ENCODE measurements around the gene PANK2.

Gene PANK2

DNA sequence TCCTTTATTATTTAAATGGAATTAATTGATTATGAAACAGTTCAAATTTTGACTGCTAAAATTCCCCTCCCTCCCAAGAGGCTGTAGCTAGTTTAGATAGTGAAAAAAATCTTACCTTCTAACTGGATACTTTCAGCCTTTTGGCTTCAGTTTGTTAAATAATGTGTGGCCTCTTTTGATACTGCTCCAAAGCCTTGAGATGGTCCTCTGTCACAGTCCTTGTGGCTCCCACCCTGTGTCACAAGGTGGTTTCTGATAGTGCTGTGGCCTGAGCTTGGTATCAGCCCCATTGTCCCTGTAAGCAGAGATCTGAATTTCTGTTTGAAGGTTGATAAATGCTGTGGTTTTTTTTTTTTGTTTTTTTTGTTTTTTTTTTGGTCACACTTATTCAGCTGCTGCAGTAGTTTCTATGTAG, 20.8 kb downstream of the PANK2 start:
- H3K4me3 ChIP-seq (ENCODE audit: low read length): no peak overlapping the region
- TF ChIP-seq CTCF (IDR thresholded peaks at IDR 0.05; ENCODE audit: insufficient read depth, low read depth, low read length, missing control alignments): no peak
- no peak for DNase-seq (ENCODE audit: low read depth)

- TF ChIP-seq CTCF (IDR thresholded peaks at IDR 0.05; ENCODE audit: insufficient read depth, low read depth, low read length, missing control alignments): no peak
- H3K4me3 ChIP-seq (ENCODE audit: low read length): no peak overlapping the region
- DNase-seq (ENCODE audit: low read depth): no peak
Observed at GRCh38 chr20:3910853-3911252, 21.7 kb downstream of the PANK2 start.

- no peak for TF ChIP-seq CTCF (IDR thresholded peaks at IDR 0.05; ENCODE audit: insufficient read depth, low read depth, low read length, missing control alignments)
Observed at GRCh38 chr20:3911956-3912355, 22.8 kb downstream of the PANK2 start.

DNA sequence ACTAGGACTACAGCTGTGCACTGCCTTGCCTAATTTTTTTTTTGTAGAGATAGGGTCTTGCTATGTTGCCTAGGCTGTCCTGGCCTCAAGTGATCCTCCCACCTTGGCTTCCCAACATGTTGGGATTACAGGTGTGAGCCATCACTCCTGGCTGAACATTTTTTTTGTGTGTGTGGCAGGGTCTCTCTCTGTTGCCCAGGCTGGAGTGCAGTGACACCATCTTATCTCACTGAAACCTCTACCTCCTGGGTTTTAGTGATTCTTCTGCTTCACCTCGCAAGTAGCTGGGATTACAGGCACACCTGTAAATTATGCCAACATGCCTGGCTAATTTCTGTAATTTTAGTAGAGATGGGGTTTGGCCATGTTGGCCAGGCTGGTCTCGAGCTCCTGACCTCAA, 25.3 kb downstream of the PANK2 start:
- DNase-seq (ENCODE audit: low read depth): no peak
- H3K4me3 ChIP-seq (ENCODE audit: low read length): no peak overlapping the region
- TF ChIP-seq CTCF (IDR thresholded peaks at IDR 0.05; ENCODE audit: insufficient read depth, low read depth, low read length, missing control alignments): no peak

More at GRCh38 chr20:3911956-3912355, 22.8 kb downstream of the PANK2 start:
- no peak overlapping the region for H3K4me3 ChIP-seq (ENCODE audit: low read length)
- DNase-seq (ENCODE audit: low read depth): no peak

- no peak overlapping the region for H3K4me3 ChIP-seq (ENCODE audit: low read length)
- DNase-seq (ENCODE audit: low read depth): no peak
- TF ChIP-seq CTCF (IDR thresholded peaks at IDR 0.05; ENCODE audit: insufficient read depth, low read depth, low read length, missing control alignments): no peak
Observed at GRCh38 chr20:3915691-3916090, 26.5 kb downstream of the PANK2 start.

- TF ChIP-seq CTCF (IDR thresholded peaks at IDR 0.05; ENCODE audit: insufficient read depth, low read depth, low read length, missing control alignments): no peak
- no peak for DNase-seq (ENCODE audit: low read depth)
- no peak overlapping the region for H3K4me3 ChIP-seq (ENCODE audit: low read length)
Observed at GRCh38 chr20:3916364-3916763, 27.2 kb downstream of the PANK2 start.

- H3K4me3 ChIP-seq (ENCODE audit: low read length): no peak overlapping the region
- no peak for TF ChIP-seq CTCF (IDR thresholded peaks at IDR 0.05; ENCODE audit: insufficient read depth, low read depth, low read length, missing control alignments)
- no peak for DNase-seq (ENCODE audit: low read depth)
Observed at GRCh38 chr20:3919352-3919751, 30.2 kb downstream of the PANK2 start.

Data from epithelial cell of esophagus (primary cell).